ELR (cell line): ENCODE results near the gene HCAR1.
"Not testable (repeated sequence)": the region's sequence is repeated elsewhere in the genome, so short reads cannot be mapped to it uniquely, and the experiment has no call there.

Source experiments
- DNase-seq: peaks from one replicate; pipeline ENCODE4 v3.0.0-alpha.2; 2015; ENCODE audit warnings: low read depth

The HCAR1 gene

DNA sequence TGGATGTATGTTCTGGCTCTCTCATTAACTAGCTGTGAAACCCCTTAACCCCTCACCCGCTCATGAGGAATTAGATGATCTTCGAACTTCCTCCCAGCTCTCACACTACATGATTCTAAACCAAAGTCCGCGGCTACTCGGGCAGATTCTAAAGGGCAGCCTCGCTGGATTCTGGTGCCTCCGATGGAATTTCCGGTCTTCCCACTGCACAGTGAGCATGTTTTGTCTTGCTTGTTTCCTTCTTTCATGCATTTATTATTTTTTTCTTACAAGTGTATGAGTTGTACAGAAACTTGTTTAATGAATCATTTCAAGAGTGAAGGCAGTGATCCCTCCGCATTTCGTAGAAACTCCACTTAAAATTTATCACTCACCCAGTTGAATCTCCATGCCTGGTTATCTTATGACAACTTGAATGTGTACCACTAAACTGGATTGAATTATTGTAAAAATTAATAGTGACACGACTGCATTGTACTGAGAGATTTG, 9.5 kb downstream of the HCAR1 start:
- DNase-seq: peak; percentile 9

DNA sequence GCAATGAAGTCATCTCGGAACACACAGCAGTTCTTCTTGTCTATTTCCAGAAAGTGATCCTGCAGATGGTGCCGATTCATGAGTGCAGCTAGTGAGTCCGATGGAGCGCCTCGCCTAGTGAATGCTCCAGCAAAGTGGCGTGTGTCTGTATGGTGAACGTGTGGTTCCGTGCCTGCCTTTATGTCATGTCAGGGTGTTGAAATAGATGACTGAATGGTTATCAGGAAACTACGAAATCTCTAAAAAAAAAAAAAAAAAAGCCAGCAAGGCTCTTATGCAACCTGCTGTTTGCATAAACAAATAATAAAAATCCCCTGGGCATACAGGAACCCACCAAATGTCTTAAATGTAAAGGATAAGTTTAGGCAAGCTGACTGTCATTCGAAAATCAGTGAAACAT, 14.0 kb downstream of the HCAR1 start, which contains the start of gene HCAR3:
Gene HCAR3 (minus strand): TSS at position 154 of the 400 bp plus-strand sequence. CDS start 74 bp downstream, at position 80.
- not testable (repeated sequence) for DNase-seq

DNA sequence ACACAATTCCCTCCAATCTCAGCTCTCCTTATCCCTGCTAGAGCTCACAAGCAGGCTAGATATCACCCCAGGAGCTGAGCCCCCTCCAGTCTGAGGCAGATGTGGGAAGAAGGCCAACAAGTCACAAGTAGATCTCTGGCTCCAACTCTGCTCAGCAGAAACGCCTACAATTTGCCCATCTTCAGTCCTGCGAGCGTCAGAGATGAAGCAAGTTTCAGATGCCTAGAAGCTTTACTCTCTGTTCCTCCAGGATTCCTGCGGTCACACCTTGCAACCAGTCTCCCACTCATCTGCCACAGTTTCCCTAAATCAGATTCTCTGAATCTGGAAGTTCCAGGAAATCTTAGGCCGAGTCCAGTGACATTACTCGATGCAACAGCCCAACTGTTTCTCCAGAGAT, 15.4 kb downstream of the HCAR1 start:
- DNase-seq: not testable (repeated sequence)

DNA sequence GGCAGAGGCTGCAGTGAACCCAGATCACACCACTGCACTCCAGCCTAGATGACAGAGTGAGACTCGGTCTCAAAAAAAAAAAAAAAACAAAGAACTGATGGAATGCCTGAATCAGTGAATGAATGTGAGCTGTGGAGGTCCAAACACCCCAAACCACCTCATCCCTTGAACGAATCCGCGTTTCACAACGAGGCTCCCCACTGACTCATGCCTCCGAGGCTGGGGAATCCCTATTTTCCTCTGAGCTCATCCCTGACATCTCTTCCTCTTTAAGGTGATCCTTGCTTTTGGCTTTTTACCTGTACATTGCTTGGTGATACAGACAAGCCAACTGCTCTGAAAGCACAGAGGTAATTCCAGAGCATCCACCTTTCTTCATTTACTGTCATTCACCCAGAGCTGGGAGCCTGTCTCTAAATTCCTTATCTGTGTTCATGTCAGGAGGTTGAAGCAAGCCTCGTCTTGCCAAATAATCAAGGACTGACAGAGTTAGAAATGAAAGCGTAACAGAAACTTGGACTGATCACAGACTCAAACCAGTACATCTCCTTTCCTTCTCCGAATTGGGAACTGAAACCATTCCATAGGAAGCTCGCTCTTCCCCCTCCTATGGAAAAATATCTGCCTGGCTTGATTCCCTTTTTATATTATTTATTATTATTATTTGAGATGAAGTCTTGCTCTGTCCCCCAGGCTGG, 17.0 kb downstream of the HCAR1 start:
- DNase-seq: not testable (repeated sequence)

DNA sequence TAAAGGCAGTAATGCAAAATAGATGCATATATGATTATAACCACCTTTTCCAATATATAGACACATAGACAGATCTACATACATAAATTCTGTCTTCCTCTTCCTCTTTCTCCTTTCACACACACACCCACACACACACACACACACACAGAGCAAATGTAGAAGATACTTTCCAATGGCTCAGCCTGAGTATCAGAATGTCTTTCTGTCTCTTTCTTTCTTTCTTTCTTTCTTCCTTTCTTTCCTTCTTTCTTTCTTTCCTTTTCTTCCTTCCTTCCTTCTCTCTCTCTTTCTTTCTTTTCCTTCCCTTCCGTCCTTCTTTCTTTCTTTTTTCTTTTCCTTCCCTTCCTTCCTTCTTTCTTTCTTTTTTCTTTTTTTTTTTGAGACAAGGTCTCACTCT, 19.4 kb downstream of the HCAR1 start:
- not testable (repeated sequence) for DNase-seq

DNA sequence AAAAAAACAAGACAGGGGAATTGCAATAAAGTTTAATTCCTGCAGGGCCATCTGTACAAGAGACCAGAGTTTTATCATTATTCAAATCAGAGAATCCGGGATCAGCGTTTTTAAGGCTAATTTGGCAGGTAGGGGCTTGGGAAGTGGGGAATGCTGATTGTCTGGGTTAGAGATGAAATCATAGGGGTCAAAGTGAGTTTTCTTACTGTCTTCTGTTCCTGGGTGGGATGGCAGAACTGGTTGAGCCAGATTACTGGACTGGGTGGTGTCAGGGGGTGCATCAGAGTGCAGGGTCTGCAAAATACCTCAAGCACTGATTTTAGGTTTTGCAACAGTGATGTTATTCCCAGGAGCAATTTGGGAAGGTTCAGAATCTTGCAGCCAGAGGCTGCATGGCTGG, 20.3 kb downstream of the HCAR1 start:
- DNase-seq: not testable (repeated sequence)

DNA sequence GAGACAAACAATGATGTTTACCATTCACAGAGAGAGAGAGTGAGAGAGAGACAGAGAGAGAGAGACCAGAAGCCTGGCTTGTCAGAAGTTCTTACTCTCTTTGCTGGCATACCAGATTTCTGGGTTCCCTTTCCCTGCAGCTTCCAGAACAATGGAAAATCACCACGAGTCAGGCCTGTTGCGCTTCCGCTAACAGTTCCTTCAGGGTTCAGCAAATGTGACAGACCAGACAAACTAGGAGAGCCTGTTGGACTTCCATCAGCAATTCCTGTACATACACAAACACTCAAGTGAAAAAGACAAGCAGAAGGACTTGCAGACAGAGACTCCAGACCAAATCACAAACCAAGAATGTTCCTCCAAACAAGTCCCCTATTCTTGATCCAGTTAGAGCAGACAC, 21.4 kb downstream of the HCAR1 start:
- not testable (repeated sequence) for DNase-seq

DNA sequence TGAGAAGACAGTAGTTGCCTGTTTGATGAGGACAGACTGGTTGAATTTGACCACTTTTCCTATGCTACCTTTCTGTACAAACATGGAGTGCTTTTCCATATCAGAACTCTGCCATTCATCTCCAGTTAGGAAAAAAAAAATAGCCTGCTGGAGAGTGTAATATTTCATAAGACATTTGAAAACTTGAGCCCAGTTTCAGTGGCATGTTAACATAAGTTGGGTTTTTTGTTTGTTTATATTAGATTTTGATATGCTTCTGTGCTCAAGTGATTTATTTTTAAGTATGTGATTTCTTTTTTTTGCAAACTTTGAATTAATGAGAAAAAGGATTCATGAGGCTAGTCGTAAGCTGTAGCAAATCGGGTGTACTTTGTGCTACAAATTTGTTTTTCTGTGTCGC, 26.8 kb downstream of the HCAR1 start:
- DNase-seq: not testable (repeated sequence)

DNA sequence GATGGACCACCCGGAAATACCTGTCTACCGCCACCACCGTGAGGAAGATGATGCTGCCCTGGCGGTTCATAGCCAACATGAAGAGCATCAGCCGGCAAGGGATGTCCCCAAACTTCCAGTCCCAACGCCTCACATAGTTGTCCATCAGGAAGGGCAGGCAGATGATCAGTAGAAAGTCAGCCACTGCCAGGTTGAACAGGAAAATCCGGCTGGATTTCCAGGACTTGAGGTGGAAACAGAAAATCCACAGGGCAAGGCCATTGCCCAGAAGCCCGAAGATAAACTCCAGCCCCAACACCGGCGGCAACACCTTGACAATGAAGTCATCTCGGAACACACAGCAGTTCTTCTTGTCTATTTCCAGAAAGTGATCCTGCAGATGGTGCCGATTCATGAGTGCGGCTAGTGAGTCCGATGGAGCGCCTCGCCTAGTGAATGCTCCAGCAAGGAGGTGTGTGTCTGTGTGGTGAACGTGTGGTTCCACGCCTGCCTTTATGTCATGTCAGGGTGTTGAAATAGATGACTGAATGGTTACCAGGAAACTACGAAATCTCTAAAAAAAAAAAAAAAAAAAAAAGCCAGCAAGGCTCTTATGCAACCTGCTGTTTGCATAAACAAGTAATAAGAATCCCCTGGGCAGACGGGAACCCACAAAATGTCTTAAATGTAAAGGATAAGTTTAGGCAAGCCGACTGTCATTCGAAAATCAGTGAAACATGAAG, 27.6 kb downstream of the HCAR1 start, which contains the start of gene HCAR2:
Gene HCAR2 (minus strand): TSS at position 468 of the 722 bp plus-strand sequence. CDS start 74 bp downstream, at position 394.
- DNase-seq: not testable (repeated sequence)

DNA sequence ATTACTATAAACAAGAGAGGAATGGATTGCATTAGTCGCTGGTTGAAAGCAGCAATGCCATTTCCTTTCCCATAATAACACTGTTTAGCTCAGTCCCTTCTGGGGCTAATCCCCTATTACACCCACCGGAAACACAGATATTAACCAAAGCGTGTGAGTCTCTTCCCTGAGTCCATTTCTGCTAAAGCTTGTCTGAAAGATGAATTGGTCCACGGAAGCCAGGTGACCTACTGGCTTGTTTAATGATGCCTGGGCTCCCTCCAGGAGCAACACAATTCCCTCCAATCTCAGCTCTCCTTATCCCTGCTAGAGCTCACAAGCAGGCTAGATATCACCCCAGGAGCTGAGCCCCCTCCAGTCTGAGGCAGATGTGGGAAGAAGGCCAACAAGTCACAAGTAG, 29.2 kb downstream of the HCAR1 start:
- peak; percentile 32 for DNase-seq

DNA sequence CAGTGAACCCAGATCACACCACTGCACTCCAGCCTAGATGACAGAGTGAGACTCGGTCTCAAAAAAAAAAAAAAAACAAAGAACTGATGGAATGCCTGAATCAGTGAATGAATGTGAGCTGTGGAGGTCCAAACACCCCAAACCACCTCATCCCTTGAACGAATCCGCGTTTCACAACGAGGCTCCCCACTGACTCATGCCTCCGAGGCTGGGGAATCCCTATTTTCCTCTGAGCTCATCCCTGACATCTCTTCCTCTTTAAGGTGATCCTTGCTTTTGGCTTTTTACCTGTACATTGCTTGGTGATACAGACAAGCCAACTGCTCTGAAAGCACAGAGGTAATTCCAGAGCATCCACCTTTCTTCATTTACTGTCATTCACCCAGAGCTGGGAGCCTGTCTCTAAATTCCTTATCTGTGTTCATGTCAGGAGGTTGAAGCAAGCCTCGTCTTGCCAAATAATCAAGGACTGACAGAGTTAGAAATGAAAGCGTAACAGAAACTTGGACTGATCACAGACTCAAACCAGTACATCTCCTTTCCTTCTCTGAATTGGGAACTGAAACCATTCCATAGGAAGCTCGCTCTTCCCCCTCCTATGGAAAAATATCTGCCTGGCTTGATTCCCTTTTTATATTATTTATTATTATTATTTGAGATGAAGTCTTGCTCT, 30.5 kb downstream of the HCAR1 start:
- DNase-seq: not testable (repeated sequence)

DNA sequence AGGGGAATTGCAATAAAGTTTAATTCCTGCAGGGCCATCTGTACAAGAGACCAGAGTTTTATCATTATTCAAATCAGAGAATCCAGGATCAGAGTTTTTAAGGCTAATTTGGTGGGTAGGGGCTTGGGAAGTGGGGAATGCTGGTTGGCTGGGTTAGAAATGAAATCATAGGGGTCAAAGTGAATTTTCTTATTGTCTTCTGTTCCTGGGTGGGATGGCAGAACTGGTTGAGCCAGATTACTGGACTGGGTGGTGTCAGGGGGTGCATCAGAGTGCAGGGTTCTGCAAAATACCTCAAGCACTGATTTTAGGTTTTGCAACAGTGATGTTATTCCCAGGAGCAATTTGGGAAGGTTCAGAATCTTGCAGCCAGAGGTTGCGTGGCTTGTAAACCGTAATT, 33.7 kb downstream of the HCAR1 start:
- not testable (repeated sequence) for DNase-seq

DNA sequence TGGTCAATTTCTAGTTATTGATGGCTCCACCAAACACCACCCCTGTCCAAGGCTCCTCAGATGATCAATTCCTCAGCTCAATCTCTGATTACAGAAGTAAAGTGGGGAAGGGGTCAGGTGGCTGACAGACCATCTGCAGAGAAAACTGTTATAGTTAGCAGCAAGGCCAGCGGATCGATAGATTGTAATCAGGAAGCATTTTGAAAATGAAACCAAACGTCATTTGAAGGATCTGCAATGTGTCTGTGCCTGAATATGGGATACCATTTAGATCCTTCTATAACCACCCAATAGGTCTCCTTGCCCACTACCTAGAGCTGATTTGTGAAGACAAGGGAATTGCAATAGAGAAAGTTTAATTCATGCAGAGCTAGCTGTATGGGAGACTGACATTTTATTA, 39.1 kb downstream of the HCAR1 start:
- DNase-seq: no peak

DNA sequence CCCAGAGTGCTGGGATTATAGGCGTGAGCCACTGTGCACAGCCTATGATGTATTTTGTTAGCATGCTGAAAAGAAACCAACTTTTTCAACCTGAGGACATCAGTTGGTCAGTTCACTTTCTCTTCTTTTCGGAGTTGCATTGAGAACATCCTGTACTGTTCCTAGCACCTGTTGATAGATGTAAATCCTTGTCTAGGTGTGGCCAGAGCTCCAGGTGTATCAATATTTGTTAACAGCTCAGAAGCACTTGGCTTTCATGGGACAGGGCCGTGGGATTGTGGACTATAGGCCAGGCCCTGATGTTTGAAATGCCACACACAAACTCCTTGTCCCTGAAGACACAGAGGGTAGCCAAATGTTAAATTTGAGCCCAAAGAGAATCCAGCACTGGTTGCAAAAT, 42.4 kb downstream of the HCAR1 start:
- DNase-seq: no peak

DNA sequence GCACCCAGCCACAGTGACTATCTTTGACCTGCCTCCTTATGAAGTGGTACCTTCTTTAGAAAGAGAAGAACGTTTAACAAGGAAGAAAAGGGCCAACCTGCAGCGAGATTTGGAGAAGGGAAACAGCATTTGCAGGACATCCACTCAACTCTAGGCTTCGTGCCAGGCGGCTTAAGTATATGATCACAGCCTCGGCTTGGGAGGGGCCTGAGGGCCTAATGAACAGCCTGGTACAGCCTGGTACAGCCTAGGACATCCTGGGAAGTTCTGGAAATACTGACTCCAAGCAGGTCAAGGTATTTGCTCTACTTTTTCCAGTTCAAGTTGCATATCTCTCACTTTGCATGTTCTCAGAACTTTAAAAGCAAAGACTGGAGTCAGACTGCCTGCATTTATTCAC, 43.6 kb downstream of the HCAR1 start:
- no peak for DNase-seq

DNA sequence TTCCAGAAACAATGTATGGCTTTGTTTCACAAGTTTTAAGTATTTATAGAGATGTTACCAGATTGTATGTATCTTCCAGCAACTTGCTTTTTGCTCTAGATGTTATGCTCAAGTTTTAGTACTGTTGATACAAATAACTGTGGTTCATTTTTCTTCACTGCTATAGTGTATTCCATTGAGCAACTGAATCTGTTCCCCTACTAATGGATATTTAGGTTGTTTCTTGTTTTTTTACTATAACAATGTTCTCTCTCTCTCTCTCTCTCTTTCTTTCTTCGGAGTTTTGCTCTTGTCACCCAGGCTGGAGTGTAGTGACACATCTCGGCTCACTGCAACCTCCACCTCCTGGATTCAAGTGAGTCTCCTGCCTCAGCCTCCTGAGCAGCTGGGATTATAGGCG, 44.1 kb downstream of the HCAR1 start:
- no peak for DNase-seq

DNA sequence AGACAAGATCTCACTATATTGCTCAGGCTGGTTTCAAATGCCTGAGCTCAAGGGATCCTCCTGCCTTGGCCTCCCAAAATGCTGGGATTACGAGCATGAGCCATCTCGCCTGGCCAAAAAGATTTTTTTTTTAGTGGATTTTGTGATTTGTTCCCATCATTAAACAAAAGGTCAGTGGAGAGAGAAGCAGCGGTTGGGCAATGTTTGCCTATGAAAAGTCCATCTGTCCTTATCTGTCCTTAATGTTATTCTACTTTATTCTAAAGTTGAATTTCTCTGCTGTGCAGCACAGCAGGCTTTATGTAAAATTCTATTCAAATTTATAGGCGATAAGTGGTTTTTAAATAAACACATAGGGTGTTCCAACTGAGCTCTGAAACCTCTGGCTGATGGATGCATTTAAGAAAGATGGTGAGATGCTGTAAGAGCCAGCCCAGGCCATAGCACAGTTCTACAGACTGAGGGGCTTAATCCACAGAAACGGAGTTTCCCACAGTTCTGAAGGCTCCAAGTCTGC, 46.3 kb downstream of the HCAR1 start:
- no peak for DNase-seq

DNA sequence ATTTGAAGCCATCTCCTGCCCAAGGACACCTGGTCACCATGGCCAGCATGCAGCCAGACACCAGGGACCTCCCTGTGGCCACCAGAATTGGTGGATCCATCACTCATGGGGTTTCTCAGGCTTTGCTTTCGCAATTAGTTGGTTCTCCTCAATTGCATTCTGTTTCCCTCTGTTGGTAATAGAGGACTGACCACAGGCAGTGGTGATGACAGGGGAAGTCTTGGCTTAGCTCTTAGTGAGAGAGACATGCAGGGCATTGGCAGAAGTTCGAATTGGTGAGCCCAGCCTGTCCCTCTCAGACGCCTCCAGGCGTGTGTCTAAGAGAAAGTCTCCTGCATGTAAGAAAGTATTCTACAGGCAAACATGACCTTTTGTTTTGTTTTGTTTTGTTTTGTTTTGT, 48.8 kb downstream of the HCAR1 start:
- DNase-seq: no peak

DNA sequence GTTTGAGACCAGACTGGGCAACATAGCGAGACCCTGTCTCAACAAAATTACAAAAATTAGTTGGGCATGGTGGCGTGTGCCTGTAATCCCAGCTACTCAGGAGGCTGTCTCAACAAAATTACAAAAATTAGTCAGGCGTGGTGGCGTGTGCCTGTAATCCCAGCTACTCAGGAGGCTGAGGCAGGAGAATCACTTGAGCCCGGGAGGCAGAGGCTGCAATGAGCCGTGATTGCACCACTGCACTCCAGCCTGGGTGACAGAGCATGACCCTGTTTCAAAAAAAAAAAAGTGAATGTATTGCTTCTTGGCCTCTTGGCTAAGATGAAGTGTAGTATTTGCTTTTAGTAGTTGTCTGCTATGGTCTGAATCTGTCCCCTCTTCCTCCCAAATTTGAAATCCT, 49.7 kb downstream of the HCAR1 start:
- DNase-seq: not testable (repeated sequence)

DNA sequence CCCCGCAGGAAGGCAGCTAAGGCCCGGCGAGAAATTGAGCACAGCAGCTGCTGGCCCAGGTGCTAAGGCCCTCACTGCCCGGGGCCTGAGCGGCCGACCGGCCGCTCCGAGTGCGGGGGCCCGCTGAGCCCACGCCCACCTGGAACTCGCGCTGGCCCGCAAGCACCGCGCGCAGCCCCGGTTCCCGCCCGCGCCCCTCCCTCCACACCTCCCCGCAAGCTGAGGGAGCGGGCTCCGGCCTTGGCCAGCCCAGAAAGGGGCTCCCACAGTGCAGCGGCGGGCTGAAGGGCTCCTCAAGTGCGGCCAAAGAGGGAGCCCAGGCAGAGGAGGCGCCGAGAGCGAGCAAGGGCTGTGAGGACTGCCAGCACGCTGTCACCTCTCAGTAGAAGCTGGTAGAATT, 53.9 kb downstream of the HCAR1 start:
- DNase-seq: not testable (repeated sequence)
